ENCODE data around the gene SNX5.

The SNX5 gene

GRCh38 chr20:17941087-17941825 lies 27.3 kb downstream of the SNX5 start:
- H3K4me3 ChIP-seq (ENCODE audit: low read depth, low read length) = no peak overlapping the region

DNA sequence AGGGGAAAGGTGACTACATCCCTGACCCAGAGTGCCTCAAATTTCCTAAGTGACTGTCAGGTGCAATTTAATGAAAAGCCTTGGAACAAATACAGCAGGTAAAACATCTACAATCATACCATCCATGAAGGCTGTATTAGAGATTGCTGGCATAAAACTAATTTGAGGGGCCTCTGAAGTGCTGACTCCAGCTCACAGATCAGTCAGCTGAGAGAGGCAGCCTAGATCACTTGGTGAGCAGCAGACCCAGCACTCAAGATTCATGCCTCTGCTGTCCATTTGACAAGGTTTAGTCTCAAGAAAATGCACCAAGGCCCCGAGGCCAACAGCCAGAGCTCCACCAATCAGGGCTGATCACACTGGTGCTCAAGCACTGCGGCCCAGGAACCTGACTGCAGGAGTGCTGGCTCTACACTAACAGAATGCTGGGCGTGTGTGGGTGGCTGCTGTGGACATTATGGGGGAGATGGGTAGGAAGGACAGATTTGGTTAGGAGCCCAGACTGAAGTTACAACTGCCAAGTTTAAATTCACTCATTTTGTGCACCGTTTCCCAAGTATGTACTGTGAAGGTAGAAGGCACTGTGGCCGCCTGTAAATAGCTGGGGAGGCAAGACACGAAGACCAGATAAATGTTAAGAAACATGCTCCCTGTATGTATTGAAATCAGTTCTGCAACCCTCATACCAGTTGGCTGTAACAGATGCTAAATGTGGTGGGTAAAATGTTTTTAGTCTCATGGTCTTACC lies 28.2 kb downstream of the SNX5 start:
- H3K4me3 ChIP-seq (ENCODE audit: low read depth, low read length) = no peak overlapping the region

DNA sequence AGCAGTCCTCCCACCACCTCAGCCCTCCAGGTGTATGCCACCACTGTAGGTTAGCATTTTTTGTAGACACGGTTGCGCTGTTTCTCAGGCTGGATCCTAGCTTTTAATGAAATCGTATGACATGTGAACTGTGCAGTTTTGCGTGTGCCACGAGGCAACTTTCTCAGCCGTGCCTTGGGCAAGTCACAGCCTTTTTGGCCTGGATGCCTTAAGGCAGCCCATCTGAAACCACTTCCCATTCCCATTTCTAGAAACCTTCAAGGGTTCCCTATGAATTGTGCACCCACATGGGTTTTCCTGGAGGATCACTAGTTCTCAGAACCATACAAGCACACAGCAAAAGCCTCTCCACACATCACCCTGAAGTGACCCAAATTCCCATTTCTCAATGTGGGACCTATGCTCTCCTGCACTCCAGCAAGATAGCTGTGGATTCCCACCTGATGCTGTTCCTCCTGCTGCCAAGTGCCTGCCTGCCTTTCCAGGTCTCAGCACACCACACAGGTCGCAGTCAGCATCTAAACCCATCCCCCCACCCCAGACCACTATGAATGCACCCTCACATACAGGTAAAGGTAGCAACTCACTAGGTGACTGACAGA lies 28.9 kb downstream of the SNX5 start:
- H3K4me3 ChIP-seq (ENCODE audit: low read depth, low read length) = no peak overlapping the region

DNA sequence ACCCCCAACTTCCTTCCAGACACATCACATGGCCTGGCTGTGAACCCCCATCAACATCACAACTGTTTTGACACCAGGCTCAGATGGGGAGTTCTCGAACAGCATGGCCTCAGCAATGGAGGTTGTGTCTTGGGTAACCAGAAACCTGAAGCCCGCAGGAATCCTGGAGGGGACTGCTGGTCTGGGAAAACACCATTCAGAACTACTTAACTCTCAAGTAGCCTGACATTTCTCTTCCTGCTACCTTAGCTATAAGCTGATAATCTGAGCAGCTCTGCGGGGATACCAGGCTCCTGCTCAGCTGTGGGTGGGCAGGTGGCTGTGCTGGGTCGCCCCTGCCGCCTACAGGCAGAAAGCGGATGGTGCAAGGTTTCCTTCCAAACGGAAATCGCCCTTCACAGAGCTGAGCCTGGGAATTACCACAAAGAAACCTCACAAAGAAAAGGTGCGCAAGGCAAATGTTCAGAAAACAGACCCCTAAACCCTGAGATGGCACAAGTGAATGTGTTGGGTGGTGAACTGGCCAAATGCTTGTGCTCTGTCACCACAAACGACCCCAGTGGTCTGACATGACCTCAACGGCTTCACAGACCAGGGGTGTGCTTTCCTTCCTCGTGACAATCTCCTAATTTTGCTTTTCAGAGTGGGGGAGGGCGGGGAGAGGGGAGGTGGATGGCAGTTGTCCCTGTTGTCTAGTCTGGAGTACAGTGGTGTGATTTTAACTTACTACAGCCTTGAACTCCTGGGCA lies 29.5 kb downstream of the SNX5 start:
- H3K4me3 ChIP-seq (ENCODE audit: low read depth, low read length) = no peak overlapping the region

DNA sequence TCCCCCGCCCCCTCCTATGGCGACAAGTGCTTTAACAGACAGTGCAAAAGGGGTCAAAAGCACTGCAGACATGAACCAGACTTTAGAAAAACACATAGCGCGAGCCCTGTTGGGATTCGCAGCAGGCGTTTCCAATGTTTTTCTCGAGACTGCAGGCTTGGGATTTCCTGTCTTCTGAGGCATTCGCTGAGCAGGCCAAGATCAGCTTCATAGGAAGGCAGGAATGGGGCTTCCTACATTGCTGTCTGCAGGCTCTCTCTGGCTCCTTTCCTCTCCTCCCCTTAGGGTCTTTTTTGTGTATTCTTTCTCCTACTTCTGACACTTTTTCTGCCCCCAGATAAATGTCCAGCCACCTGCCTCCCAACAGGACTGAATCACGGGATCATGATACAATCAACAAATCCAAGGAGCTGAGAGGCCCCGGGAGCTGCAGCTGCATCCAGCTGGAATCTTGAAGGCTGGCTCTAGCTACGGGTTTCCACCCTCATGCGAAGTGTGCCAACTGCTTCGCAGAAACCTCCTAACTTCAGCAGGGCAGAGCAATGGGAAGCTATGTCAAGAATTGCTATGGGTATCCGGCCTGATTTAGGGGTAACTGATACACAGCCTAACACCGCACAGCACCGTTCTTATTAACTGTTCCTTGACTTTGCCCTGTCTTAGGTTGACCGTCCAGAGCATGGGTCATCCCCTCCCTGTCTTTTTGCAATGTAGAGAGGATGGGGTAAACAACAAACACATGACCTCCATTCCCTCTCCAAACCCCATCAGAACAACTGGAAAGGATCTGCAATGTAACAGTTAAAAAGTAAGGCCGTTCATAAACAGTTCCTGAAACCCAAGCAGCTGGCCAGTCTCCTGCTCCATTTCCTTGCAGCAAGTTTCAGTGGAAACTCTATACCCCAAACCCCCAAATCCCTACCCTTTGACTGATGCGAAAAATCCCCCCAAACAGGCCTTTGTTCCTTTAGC lies 31.5 kb downstream of the SNX5 start:
- no peak overlapping the region for H3K4me3 ChIP-seq (ENCODE audit: low read depth, low read length)

DNA sequence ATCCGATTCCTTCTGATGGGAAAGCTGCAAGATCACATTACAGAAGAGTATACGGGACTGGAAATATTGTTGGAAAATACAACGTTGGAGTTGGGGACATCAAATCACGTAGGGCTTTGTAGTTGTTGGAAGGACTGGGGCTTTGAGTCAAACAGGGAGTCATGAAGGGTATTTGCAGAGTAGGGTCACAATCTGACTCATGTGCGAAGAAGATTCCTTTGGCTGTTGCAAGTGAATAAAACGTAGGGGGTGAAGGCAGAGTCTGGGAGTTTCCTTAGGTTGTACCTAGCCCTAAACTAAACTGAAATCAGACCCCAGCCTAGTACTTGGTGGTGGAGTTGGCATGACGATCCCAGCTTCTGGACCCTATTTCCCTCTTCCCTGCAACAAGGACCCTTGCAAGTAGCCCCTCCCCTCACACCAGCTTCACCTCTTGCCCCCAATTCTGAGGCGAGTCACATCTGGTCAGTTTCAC lies 32.3 kb downstream of the SNX5 start:
- no peak overlapping the region for H3K4me3 ChIP-seq (ENCODE audit: low read depth, low read length)

DNA sequence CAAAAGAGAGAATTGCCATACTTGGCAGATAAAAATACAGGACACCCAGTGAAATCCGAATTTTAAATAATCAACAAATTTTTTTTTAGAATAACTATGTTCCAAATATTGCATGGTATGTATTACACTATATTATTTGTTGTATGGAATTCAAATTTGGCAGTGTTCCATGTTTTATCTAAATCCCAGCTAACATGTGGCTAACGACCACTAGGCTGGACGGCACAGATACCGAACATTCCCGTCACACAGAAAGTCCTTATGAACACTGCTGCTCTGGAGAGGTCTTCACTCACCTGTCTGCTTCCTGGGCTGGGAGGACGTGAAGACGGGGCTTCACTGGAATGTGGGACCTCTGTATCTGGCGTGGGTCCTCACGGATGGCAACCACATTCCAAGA lies 32.8 kb downstream of the SNX5 start:
- H3K4me3 ChIP-seq (ENCODE audit: low read depth, low read length) = no peak overlapping the region

DNA sequence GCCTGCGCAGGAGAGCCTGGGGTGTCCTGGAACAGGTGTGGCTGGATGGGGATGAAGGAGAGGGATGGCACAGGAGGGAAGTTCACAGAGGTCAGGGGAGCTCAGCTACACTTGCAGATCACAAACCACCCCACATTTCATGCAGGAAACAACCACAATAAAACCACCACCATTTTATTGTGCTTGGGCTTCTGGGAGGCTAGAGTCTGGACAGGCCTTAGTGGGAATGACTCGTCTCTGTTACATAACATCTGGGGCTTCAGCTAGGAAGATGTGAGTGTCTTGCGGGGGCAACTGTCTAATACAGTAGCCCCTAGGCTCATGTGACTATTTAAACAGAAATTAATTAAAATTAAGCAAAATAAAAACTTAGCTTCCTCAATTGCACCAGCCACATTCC lies 33.4 kb downstream of the SNX5 start:
- H3K4me3 ChIP-seq (ENCODE audit: low read depth, low read length) = no peak overlapping the region

DNA sequence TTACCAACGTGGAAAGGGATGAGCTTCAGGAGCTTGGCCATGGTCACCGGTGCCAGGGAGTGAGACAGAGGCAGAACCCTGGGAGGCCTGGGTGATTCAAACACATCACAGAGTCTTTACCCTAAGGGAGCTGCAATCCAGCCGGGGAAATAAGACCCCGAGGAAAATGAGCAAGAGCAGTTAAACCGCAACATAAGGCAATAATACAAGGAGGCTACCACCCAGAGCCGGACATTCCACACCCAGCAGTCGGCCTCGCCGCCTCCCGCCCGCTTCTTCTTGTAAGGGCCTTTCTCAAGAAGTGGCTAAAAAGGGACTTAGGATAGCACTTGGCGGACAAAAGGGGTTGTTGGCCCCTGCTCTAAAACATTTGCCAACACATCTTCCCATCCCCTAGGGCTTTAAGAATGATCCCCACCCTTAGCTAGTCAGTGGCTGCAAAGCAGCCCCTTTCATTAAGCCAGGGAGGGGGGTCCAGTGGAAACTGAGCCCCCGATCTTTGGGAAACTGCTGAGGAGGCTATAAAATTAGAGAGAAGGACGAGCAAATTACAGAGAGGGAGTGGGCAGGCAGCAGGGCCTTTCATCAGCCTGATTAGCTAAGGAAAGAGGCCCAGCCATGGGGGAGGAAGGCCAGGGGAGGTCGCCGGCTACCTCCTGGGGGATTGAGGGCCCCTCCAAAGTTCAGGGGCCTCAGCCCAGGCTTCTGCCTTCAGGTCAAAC lies 34.3 kb downstream of the SNX5 start:
- H3K4me3 ChIP-seq (ENCODE audit: low read depth, low read length) = no peak overlapping the region

DNA sequence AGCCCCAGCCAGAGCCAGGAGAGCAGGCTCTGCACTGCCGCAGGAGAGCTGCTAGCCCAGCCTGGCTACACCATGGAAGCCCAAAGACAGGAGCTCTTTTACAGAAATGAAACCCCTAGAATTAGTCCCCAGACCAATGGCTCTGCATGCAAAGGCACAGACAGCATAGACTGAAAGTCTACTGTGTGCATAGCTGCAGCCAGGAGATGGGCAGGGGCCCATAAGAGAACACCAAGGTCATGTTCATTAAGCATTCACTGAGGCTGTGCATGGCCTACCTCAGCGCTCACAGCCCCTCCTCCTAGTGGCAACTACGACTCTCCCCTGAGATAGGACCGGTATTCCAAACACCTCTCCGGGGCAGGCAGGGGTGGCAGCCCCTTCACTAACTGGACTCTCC lies 34.9 kb downstream of the SNX5 start:
- H3K4me3 ChIP-seq (ENCODE audit: low read depth, low read length) = no peak overlapping the region

GRCh38 chr20:17933121-17933520 lies 35.5 kb downstream of the SNX5 start:
- no peak overlapping the region for H3K4me3 ChIP-seq (ENCODE audit: low read depth, low read length)

DNA sequence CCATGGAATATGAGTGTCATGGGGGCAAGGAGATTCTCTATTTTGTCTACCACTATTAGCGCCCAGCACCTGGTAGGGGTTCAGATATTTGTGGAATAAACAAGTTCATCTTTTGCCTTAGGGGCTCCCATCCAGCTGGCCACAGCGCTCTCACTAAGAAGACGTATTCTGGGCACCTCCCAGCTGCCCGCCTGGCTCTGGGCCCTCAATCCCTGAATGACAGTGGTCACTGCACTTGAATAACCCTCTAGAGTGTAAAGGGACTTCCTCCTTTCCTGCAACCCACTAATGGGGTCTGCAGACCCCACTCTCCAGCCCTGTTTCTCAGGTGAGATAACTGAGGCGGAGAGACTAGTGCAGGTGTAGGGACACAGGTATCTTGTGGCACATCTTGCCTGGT lies 36.2 kb downstream of the SNX5 start:
- H3K4me3 ChIP-seq (ENCODE audit: low read depth, low read length) = no peak overlapping the region

DNA sequence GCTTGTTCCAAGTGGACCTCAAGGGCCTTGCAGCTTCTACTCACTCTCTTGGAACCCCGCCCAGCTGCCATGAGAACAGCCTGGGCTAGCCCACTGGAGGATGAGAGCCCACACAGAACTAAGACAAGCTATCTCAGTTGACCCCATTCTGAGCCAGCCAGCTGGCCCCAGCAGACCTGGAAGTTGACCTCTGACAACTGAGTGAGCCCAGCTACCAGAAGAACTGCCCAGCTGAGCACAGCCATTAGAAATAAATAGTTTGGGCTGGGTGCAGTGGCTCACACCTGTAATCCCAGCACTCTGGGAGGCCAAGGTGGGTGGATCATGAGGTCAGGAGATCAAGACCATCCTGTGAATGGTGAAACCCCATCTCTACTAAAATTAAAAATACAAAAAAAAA lies 37.1 kb downstream of the SNX5 start:
- H3K4me3 ChIP-seq (ENCODE audit: low read depth, low read length) = no peak overlapping the region

DNA sequence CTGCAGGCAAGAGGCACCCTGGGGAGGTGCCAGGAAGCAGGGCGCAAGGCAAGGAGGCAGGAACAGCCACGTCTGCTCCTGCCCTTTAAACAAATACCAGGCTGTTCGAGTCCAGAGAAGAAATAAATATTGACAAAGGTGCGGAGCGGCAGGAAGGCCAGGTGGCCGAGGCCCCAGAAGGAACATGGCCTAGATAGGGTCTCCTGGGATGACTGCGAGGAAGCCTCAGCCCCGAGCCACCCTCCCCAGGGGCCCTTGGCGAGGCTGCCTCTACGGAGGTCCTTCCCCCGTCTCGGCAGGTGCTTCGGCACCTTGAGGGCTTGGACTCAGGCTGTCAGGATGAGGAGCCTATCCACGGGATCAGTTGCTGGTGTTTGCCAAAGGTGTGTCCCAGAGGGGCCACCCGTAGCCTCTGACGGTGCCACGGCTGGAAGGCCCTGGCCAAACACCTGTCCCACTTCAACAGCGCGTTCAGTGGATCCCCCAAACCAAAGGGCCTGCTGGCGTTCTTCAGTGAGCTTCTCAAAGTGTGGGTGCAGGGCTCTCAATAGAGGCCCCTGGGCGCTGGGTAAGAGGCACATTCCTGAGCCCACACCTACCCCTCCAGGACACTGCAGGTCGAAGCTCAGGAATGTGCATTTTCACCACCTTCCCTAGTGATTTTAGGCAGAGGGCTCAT lies 39.8 kb downstream of the SNX5 start:
- H3K4me3 ChIP-seq (ENCODE audit: low read depth, low read length) = no peak overlapping the region

DNA sequence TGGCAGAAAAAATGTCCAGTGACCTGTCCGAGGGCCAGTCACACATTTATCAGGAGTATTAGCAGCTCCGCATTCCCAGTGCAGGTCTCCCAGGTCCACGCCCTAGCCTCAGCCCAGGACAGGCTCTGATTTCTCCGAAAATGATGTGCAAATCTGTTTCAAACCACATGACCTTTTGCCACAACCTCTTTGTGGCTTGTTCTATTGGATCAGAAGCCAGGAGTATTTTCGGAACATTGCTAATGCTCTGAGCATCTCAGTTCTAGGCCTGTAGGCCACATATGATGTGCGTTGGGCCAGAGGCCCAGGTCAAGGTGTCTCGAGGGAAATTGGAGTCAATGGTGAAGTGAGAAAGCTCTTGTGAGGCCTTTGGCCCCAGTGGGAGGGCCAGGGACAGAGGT lies 40.4 kb downstream of the SNX5 start:
- H3K4me3 ChIP-seq (ENCODE audit: low read depth, low read length) = no peak overlapping the region

DNA sequence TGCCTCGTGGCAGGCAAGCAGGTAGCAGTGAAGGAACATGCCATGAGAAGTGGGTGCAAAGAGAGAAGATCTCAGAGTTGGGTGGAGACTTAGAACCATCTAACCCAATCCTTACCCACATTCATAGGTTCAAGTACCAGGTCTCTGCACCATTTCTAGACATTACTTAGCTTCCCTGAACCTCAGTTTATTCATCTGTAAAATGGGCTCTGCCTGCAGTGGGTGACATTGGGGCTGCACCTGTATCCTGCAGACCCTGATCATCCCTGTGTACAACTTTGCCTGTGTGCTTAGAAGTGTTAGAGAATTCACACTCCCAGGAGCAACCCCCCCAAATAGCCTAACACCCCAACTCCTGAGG lies 42.7 kb downstream of the SNX5 start:
- no peak overlapping the region for H3K4me3 ChIP-seq (ENCODE audit: low read depth, low read length)

DNA sequence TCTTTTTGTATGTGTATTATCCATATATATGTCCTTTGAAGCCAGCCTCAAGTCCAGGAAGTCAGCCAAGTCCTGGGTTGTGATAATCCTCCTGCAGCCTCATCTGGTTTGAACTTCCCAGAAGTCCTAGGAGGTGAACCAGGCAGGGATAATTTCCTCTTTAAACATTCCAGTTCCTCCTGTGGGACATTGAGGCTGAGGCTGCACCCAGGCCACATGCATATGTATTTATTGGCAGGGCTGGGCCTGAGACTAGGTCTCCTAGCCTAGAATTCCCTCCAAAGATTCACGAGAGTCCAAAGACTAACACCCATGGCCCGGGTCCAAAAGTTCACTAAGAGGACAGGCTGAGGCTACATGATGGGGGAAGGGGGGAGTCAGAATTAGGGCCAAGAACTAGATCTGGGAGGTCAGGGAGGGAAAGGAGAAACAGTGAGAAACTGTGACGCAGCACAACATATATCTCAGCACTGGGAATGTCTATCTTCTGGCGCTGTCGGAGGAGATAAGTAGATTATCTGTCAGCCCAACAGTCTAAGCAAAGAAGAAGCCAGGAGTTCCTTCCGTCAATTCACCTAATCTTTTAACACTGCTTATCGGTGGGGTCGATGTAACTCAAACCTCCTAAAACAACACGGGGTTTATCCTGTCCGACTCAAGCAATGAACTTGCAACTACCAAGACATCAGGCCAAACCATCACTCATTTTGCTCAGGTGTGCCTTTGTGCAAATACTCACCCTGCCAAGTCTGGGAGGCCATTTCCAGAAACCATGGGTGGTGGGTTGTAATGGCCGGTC lies 43.3 kb downstream of the SNX5 start:
- no peak overlapping the region for H3K4me3 ChIP-seq (ENCODE audit: low read depth, low read length)

GRCh38 chr20:17921774-17922173 lies 46.8 kb downstream of the SNX5 start:
- H3K4me3 ChIP-seq (ENCODE audit: low read depth, low read length) = no peak overlapping the region

Data from iPS-11a (cell line).